ENCODE data around the gene TOE1.
A peak's percentile ranks its signal among the peaks of the same experiment; 100 is the strongest.

The TOE1 gene

GRCh38 chr1:45326627-45327623 is 13.0 kb upstream of the TOE1 start, which contains the start of gene HPDL:
Gene HPDL (plus strand): TSS chr1:45326895. CDS start chr1:45327149, 254 bp downstream.
- peak in 1 of 2 donors; percentile 51 for DNase-seq (ENCODE audit: low read depth in 2 of 2)

GRCh38 chr1:45327644-45328515 is 12.1 kb upstream of the TOE1 start:
- DNase-seq (ENCODE audit: low read depth in 2 of 2): no peak

GRCh38 chr1:45328680-45329079 is 11.3 kb upstream of the TOE1 start:
- DNase-seq (ENCODE audit: low read depth in 2 of 2): no peak

GRCh38 chr1:45329445-45329844 is 10.5 kb upstream of the TOE1 start:
- DNase-seq (ENCODE audit: low read depth in 2 of 2): no peak

- DNase-seq (ENCODE audit: low read depth in 2 of 2): no peak
These were observed 8.3 kb upstream of the TOE1 start for GRCh38 chr1:45331436-45332345.

- no peak for DNase-seq (ENCODE audit: low read depth in 2 of 2)
These were observed 7.6 kb upstream of the TOE1 start for GRCh38 chr1:45332346-45332720.

GRCh38 chr1:45334308-45335245 is 5.4 kb upstream of the TOE1 start:
- no peak for DNase-seq (ENCODE audit: low read depth in 2 of 2)

GRCh38 chr1:45335855-45336324 is 4.1 kb upstream of the TOE1 start:
- DNase-seq (ENCODE audit: low read depth in 2 of 2): no peak

GRCh38 chr1:45337630-45338325 is 2.2 kb upstream of the TOE1 start:
- DNase-seq (ENCODE audit: low read depth in 2 of 2): no peak

GRCh38 chr1:45340816-45341466 is 971 bp downstream of the TOE1 start:
- no peak for DNase-seq (ENCODE audit: low read depth in 2 of 2)

- no peak for DNase-seq (ENCODE audit: low read depth in 2 of 2)
These were observed 4.5 kb downstream of the TOE1 start for GRCh38 chr1:45344499-45344898.

- DNase-seq (ENCODE audit: low read depth in 2 of 2): no peak
These were observed 5.0 kb downstream of the TOE1 start for GRCh38 chr1:45345014-45345413.

GRCh38 chr1:45346473-45346872 is 6.5 kb downstream of the TOE1 start:
- no peak for DNase-seq (ENCODE audit: low read depth in 2 of 2)

- DNase-seq (ENCODE audit: low read depth in 2 of 2): no peak
These were observed 8.1 kb downstream of the TOE1 start for GRCh38 chr1:45348020-45348419.

- DNase-seq (ENCODE audit: low read depth in 2 of 2): no peak
These were observed 8.6 kb downstream of the TOE1 start for GRCh38 chr1:45348609-45348965.

GRCh38 chr1:45348966-45349677 is 9.2 kb downstream of the TOE1 start:
- DNase-seq (ENCODE audit: low read depth in 2 of 2): no peak

- DNase-seq (ENCODE audit: low read depth in 2 of 2): no peak
These were observed 11.5 kb downstream of the TOE1 start for GRCh38 chr1:45351508-45351907.

GRCh38 chr1:45353685-45354084 is 13.7 kb downstream of the TOE1 start:
- no peak for DNase-seq (ENCODE audit: low read depth in 2 of 2)

Data from stimulated activated CD4-positive, alpha-beta T cell treated with anti-CD3 and anti-CD28 coated beads, Interleukin-1b, Interleukin-23, amount 100 ng/mL, for 1 hour (primary cell).